Activated CD4-positive, alpha-beta T cell treated with anti-CD3 and anti-CD28 coated beads, Interleukin-2, amount 50 U/mL, for 24 hours (primary cell): ENCODE measurements around the gene ALDOA.

Experiments used
- DNase-seq, 2 donors: peaks; one replicate each; pipeline ENCODE4 v3.0.0-alpha.2; 2020; ENCODE audit warnings: low read depth in 1 of 2, low spot score in 1 of 2

Gene ALDOA

GRCh38 chr16:30068750-30069610, 3.4 kb downstream of the ALDOA start:
- peak in 1 of 2 donors; percentile 33 for DNase-seq

- DNase-seq = no peak
Observed at GRCh38 chr16:30069611-30070462, 4.3 kb downstream of the ALDOA start.

- DNase-seq = no peak
Observed at GRCh38 chr16:30070490-30070889, 4.9 kb downstream of the ALDOA start.

- peak; percentile 78 to 85 for DNase-seq
Observed at GRCh38 chr16:30075503-30076275, 10.1 kb downstream of the ALDOA start, which contains the start of gene PPP4C. TSS of gene PPP4C (plus strand) at chr16:30075994. CDS start at chr16:30076378, 384 bp downstream.

GRCh38 chr16:30076276-30076791, 10.8 kb downstream of the ALDOA start:
- DNase-seq = no peak

- DNase-seq = no peak
Observed at GRCh38 chr16:30077656-30078055, 12.1 kb downstream of the ALDOA start.

- no peak for DNase-seq
Observed at GRCh38 chr16:30078744-30079143, 13.2 kb downstream of the ALDOA start.

GRCh38 chr16:30079480-30079879, 13.9 kb downstream of the ALDOA start:
- DNase-seq = no peak

GRCh38 chr16:30082545-30083090, 17.1 kb downstream of the ALDOA start:
- no peak for DNase-seq

GRCh38 chr16:30083216-30084055, 17.9 kb downstream of the ALDOA start:
- no peak for DNase-seq

- DNase-seq = no peak
Observed at GRCh38 chr16:30084096-30084815, 18.7 kb downstream of the ALDOA start.

GRCh38 chr16:30084816-30085159, 19.2 kb downstream of the ALDOA start:
- DNase-seq = no peak

GRCh38 chr16:30085247-30085646, 19.7 kb downstream of the ALDOA start:
- no peak for DNase-seq

- no peak for DNase-seq
Observed at GRCh38 chr16:30085820-30086219, 20.3 kb downstream of the ALDOA start.

- no peak for DNase-seq
Observed at GRCh38 chr16:30086291-30087140, 21.0 kb downstream of the ALDOA start.

GRCh38 chr16:30087181-30087898, 21.8 kb downstream of the ALDOA start:
- DNase-seq = no peak

- no peak for DNase-seq
Observed at GRCh38 chr16:30088237-30088831, 22.8 kb downstream of the ALDOA start.
